GM12891 (cell line): ENCODE results near the gene TRIP4.

Experiments used
- POLR2A ChIP-seq: IDR thresholded peaks from 2 replicates; pipeline ENCODE4 v1.6.1; 2011; ENCODE audit warnings: low read depth, low read length, control low read depth
- POLR2AphosphoS5 ChIP-seq: IDR thresholded peaks from 2 replicates; pipeline ENCODE4 v1.6.1; 2011; ENCODE audit warnings: low read depth, low read length, control low read depth
- TAF1 ChIP-seq: IDR thresholded peaks from 2 replicates; pipeline ENCODE4 v1.6.1; 2011; ENCODE audit warnings: low read depth, low read length, control low read depth

DNA sequence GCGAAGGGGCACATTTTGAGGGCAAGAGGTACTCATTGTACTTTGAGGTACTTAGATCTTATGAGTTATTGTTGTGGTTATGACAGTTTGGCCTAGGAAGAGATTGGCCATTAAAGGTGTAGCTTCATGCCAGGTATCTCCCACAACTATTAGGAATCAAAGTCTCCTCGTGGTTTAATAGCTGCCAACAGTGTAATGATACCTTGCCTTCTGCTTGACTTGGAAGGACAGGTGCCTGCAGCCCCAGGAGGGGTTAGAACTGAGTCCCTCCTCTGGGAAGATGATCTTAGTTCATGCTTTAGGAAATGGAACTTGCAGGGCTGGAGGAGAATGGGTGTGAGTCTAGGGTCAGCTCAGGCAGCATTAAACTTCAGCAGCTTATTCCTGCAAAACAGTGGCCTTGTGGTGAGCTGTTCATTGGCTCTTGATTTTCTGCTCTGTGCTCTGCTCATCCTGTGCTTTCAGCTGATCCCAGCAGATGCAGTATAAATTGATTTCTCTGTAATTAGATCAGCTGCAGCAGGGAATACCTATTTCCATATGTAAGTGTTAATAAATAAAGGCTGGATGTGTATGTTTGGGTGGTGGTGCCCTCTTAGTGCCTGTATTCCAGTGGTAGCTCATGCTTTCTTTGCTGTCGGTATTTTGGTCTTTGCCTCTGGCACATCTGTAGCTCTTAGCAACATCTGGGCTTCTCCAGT is 113.2 kb downstream of the TRIP4 start:
- TF ChIP-seq TAF1 = no peak
- TF ChIP-seq POLR2AphosphoS5 = no peak
- TF ChIP-seq POLR2A = no peak
